Osteocyte (in vitro differentiated cells): ENCODE results near the gene ABHD5. TPM values are rescaled to one million over a fixed set of nuclear protein-coding genes. Genes with fewer than 3 reads are reported as not detected.

Source experiments
- DNase-seq: peaks from one replicate; pipeline ENCODE4 v3.0.0; 2021; ENCODE audit warnings: mixed read lengths; ENCODE audit not compliant: unreplicated experiment; ENCODE audit errors: extremely low spot score
- H3K27ac Mint-ChIP-seq: one replicate; pipeline ENCODE4 v1.8.0; 2021; ENCODE audit warnings: mild to moderate bottlenecking, mixed read lengths; ENCODE audit not compliant: unreplicated experiment
- H3K27me3 Mint-ChIP-seq: one replicate; pipeline ENCODE4 v1.8.0; 2021; ENCODE audit warnings: mixed read lengths; ENCODE audit not compliant: unreplicated experiment
- H3K36me3 Mint-ChIP-seq: one replicate; pipeline ENCODE4 v1.8.0; 2021; ENCODE audit warnings: mixed read lengths; ENCODE audit not compliant: unreplicated experiment
- H3K4me1 Mint-ChIP-seq: one replicate; pipeline ENCODE4 v1.8.0; 2021; ENCODE audit warnings: mixed read lengths; ENCODE audit not compliant: unreplicated experiment
- H3K4me3 Mint-ChIP-seq: one replicate; pipeline ENCODE4 v1.8.0; 2021; ENCODE audit warnings: mild to moderate bottlenecking, moderate library complexity, mixed read lengths; ENCODE audit not compliant: unreplicated experiment
- H3K9me3 Mint-ChIP-seq: one replicate; pipeline ENCODE4 v1.8.0; 2021; ENCODE audit warnings: mixed read lengths; ENCODE audit not compliant: unreplicated experiment
- CTCF ChIP-seq: fragments of 200-600 bp; sonication (generic); IDR thresholded peaks from 2 replicates; pipeline ENCODE4 v1.5.0; 2021; ENCODE audit warnings: antibody characterized with exemption, mild to moderate bottlenecking, moderate library complexity
- total RNA-seq: library from RNA; stranded (reverse); gene quantifications from 2 replicates; pipeline ENCODE4 v1.2.1, GENCODE V29; 2021

Gene ABHD5
- total RNA-seq, 1 donor from 2014 or later: 10.2 TPM

DNA sequence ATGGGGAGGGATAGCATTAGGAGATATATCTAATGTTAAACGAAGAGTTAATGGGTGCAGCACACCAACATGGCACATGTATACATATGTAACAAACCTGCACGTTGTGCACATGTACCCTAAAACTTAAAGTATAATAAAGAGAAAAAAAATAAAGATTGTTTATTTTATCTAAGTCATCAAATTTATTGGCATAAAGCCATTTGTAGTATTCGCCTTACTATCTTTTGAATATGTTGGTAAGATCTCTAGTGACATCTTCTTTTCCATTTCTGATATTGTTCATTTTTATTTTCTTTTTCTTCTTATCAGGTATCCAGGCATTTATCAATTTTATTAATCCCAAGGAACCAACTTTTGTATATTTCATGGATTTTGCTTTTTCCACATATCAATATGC, 5.8 kb upstream of the ABHD5 start:
- Mint-ChIP-seq H3K27me3 (no peaks in the 10 kb centered on the region), H3K4me1 (peaks cover 3% of the 10 kb centered on the region), H3K9me3 (peaks cover 5% of the 10 kb centered on the region), H3K36me3 (no peaks in the 10 kb centered on the region), H3K4me3 (no peak overlapping the region), H3K27ac (no peak overlapping the region)
- DNase-seq: no peak
- no peak for TF ChIP-seq CTCF

GRCh38 chr3:43685921-43686320, 4.8 kb upstream of the ABHD5 start:
- DNase-seq: no peak
- Mint-ChIP-seq H3K36me3 (no peaks in the 10 kb centered on the region), H3K27me3 (no peaks in the 10 kb centered on the region), H3K9me3 (peaks cover 5% of the 10 kb centered on the region), H3K4me3 (no peak overlapping the region), H3K4me1 (peaks cover 9% of the 10 kb centered on the region), H3K27ac (no peak overlapping the region)
- TF ChIP-seq CTCF: no peak

GRCh38 chr3:43686333-43686699, 4.4 kb upstream of the ABHD5 start:
- no peaks in the 10 kb centered on the region for H3K36me3 Mint-ChIP-seq
- peaks cover 9% of the 10 kb centered on the region for H3K4me1 Mint-ChIP-seq
- no peak overlapping the region for H3K4me3 Mint-ChIP-seq
- TF ChIP-seq CTCF: no peak
- no peak for DNase-seq
- peaks cover 5% of the 10 kb centered on the region for H3K9me3 Mint-ChIP-seq
- no peak overlapping the region for H3K27ac Mint-ChIP-seq
- H3K27me3 Mint-ChIP-seq: no peaks in the 10 kb centered on the region

DNA sequence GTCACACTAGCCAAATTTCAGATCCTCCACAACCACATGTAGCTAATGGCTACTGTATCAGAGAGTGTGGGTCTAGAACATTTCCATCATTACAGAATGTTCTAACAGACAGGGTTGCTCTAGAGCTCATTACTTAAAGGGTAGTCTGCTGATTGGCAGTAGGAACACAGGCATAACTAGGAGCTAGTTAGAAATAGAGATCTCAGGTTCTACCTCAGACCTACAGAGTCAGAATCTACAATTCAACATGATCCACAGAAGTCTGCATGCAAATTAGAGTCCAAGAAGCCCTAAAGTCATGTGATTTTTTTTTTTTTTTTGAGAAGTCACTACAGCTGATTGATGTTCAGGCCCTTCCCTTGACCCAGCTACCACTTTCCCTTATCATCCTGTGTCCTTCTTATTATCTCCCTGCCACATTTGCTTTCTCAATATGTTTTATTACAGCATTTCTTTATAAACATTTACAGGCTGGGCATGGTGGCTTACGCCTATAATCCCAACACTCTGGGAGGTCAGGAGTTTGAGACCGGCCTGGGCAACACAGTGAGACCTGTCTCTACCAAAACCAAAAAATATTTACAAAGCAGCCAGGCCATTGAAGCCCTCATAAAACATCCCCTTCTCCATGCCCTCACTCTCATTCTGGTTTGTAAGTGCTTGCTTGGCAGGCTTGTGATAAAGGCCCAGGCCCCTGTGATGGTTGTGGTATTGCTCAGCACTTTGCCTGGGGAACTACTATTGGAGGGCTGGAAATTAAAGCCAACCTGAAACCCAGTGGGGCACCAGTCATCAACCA, 3.8 kb upstream of the ABHD5 start:
- Mint-ChIP-seq H3K4me3 (no peak overlapping the region), H3K4me1 (peaks cover 13% of the 10 kb centered on the region), H3K36me3 (no peaks in the 10 kb centered on the region), H3K27me3 (no peaks in the 10 kb centered on the region), H3K9me3 (peaks cover 4% of the 10 kb centered on the region), H3K27ac (no peak overlapping the region)
- DNase-seq: no peak
- TF ChIP-seq CTCF: no peak

GRCh38 chr3:43687499-43687811, 3.3 kb upstream of the ABHD5 start:
- Mint-ChIP-seq H3K4me3 (no peak overlapping the region), H3K27me3 (no peaks in the 10 kb centered on the region), H3K4me1 (peaks cover 17% of the 10 kb centered on the region), H3K9me3 (no peaks in the 10 kb centered on the region), H3K36me3 (no peaks in the 10 kb centered on the region), H3K27ac (no peak overlapping the region)
- no peak for TF ChIP-seq CTCF
- DNase-seq: no peak
